NCI-H774 (cell line): ENCODE measurements around the gene CD52.
"Not testable (repeated sequence)": the region's sequence is repeated elsewhere in the genome, so short reads cannot be mapped to it uniquely, and the experiment has no call there.

Experiments used
- DNase-seq: peaks from one replicate; lab custom pipeline; 2025; lab: John Stamatoyannopoulos, UW

Gene CD52

GRCh38 chr1:26302733-26303405 is 14.9 kb upstream of the CD52 start:
- no peak for DNase-seq

GRCh38 chr1:26305667-26306289 is 12.0 kb upstream of the CD52 start:
- no peak for DNase-seq

GRCh38 chr1:26306290-26307229 is 11.2 kb upstream of the CD52 start, which contains the start of gene UBXN11:
TSS of gene UBXN11 (minus strand) at chr1:26306636. CDS start at chr1:26302883, 3,753 bp downstream.
- DNase-seq, result peak; percentile 84

GRCh38 chr1:26307363-26307781 is 10.4 kb upstream of the CD52 start:
- DNase-seq, result no peak

- DNase-seq, result not testable (repeated sequence)
These were observed 9.5 kb upstream of the CD52 start for GRCh38 chr1:26307966-26308899.

GRCh38 chr1:26314501-26314900 is 3.3 kb upstream of the CD52 start:
- DNase-seq, result no peak

- no peak for DNase-seq
These were observed 1.6 kb upstream of the CD52 start for GRCh38 chr1:26315874-26316850.

GRCh38 chr1:26317146-26317545 is 612 bp upstream of the CD52 start:
- no peak for DNase-seq

GRCh38 chr1:26318338-26319064 is 743 bp downstream of the CD52 start:
- DNase-seq, result no peak

GRCh38 chr1:26320896-26321295 is 3.1 kb downstream of the CD52 start:
- DNase-seq, result no peak

- peak; percentile 9 for DNase-seq
These were observed 3.7 kb downstream of the CD52 start for GRCh38 chr1:26321315-26322041.

- no peak for DNase-seq
These were observed 4.2 kb downstream of the CD52 start for GRCh38 chr1:26322042-26322331.

- DNase-seq, result no peak
These were observed 5.6 kb downstream of the CD52 start for GRCh38 chr1:26323382-26323781.

- DNase-seq, result no peak
These were observed 6.8 kb downstream of the CD52 start for GRCh38 chr1:26324550-26324949.

GRCh38 chr1:26327956-26328362 is 10.2 kb downstream of the CD52 start:
- DNase-seq, result peak; percentile 16

- DNase-seq, result no peak
These were observed 10.8 kb downstream of the CD52 start for GRCh38 chr1:26328597-26328996.

- not testable (repeated sequence) for DNase-seq
These were observed 11.6 kb downstream of the CD52 start for GRCh38 chr1:26329380-26329779.

- no peak for DNase-seq
These were observed 12.5 kb downstream of the CD52 start for GRCh38 chr1:26330276-26330675.

GRCh38 chr1:26333312-26333711 is 15.6 kb downstream of the CD52 start:
- not testable (repeated sequence) for DNase-seq
